Left lung (tissue), 10 donors: Measurements from ENCODE around the gene YAF2. TPM values are rescaled to one million over a fixed set of nuclear protein-coding genes. Genes with fewer than 3 reads are reported as not detected.
"Not testable (repeated sequence)": the region's sequence is repeated elsewhere in the genome, so short reads cannot be mapped to it uniquely, and the experiment has no call there.

ENCODE experiments used
- ATAC-seq: fragments of 200-7000 bp; cut with Tn5 transposase; one replicate; pipeline ENCODE4 v1.9.1; 2020; ENCODE audit warnings: moderate library complexity
- DNase-seq, 4 donors: peaks; one replicate each; pipeline ENCODE4 v3.0.0-alpha.2; 2013 to 2020
- H3K27ac ChIP-seq, 2 donors: fragments of 200-600 bp; sonication (generic) in 1 of 2; one replicate each; pipeline versions ENCODE4 v1.5.0 to v1.8.0; 2020 to 2021
- H3K27me3 ChIP-seq, 2 donors: fragments of 200-600 bp; sonication (generic) in 1 of 2; one replicate each; pipeline versions ENCODE4 v1.5.0 to v1.8.0; 2020 to 2021
- H3K36me3 ChIP-seq, 2 donors: fragments of 200-600 bp; sonication (generic) in 1 of 2; one replicate each; pipeline versions ENCODE4 v1.5.0 to v1.8.0; 2020 to 2021
- H3K4me1 ChIP-seq, 2 donors: fragments of 200-600 bp; one replicate each; pipeline ENCODE4 v1.8.0; 2021
- H3K4me3 ChIP-seq, 2 donors: fragments of 200-600 bp; sonication (generic) in 1 of 2; one replicate each; pipeline versions ENCODE4 v1.5.0 to v1.8.0; 2020 to 2021; ENCODE audit warnings: mild to moderate bottlenecking in 1 of 2
- H3K9me3 ChIP-seq, 2 donors: fragments of 200-600 bp; sonication (generic) in 1 of 2; one replicate each; pipeline versions ENCODE4 v1.5.0 to v1.8.0; 2020 to 2021
- CTCF ChIP-seq, 2 donors: fragments of 200-600 bp; sonication (generic) in 1 of 2; IDR thresholded peaks; one replicate each; pipeline versions ENCODE4 v1.5.0 to v1.8.0; 2021; ENCODE audit warnings: antibody characterized with exemption in 2 of 2
- intact Hi-C, 2 donors: fragments of 100-400 bp; cut with DNase I; formaldehyde crosslinking; loops; one replicate each; pipeline versions ENCODE4 v1.11.2 to v1.14.2; 2022
- polyA plus RNA-seq, 6 donors: library from polyadenylated mRNA; unstranded; fragments of 120-200 nt; gene quantifications; one replicate each; pipeline ENCODE4 v1.2.1, GENCODE V29; 2013; ENCODE audit not compliant: insufficient read length in 6 of 6
- total RNA-seq, 2 donors: library from RNA; stranded (reverse); fragmentation: NEBNext Ultra II Directional; extraction: Animal tissue kit (Norgen Biotek cat#: 25700); gene quantifications; one replicate each; pipeline ENCODE4 v1.2.1, GENCODE V29; 2021
- donor health status: DM: no; HTN: yes; CAD: no.
- donor health status: DM: no; HTN: no; CAD: no.

Gene YAF2
- total and polyA plus RNA-seq, 8 donors, result 18.7 to 33.4 (median 21.9) TPM

- Histone ChIP-seq H3K27ac (no peak overlapping the region), H3K27me3 (no peaks in the 10 kb centered on the region), H3K4me3 (no peak overlapping the region), H3K4me1 (no peaks in the 10 kb centered on the region), H3K9me3 (no peaks in the 10 kb centered on the region), H3K36me3 (peaks cover 0 to 26% of the 10 kb centered on the region in 2 donors)
- intact Hi-C loops, result no loop called here
- ATAC-seq (no peak), DNase-seq (no peak)
- no peak for TF ChIP-seq CTCF (IDR thresholded peaks at IDR 0.05)
These were observed 39.0 kb downstream of the YAF2 start for GRCh38 chr12:42199007-42199406.

- no peak for TF ChIP-seq CTCF (IDR thresholded peaks at IDR 0.05)
- intact Hi-C loops, result no loop called here
- Histone ChIP-seq H3K4me1 (no peaks in the 10 kb centered on the region), H3K27me3 (no peaks in the 10 kb centered on the region), H3K36me3 (peaks cover 0 to 41% of the 10 kb centered on the region in 2 donors), H3K4me3 (no peak overlapping the region), H3K27ac (no peak overlapping the region), H3K9me3 (no peaks in the 10 kb centered on the region)
- ATAC-seq, result no peak
- no peak for DNase-seq
These were observed 41.1 kb downstream of the YAF2 start for GRCh38 chr12:42196723-42197603.

DNA sequence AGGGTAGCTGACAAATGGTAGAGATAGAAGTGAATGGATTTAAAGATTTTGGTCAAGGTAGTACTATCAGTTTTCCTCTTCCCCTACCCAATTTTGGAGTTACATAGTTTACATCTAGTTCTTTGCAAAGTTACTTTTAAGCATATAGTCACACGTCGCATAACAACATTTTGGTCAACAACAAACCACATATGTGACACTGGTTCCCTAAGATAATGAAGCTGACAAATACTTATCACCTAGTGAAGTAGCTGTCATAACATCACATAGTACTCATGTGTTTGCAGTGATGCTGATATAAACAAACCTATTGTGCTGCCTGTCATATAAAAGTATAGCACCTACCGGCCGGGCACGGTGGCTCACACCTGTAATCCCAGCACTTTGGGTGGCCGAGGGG lies 45.4 kb downstream of the YAF2 start:
- ATAC-seq, result no peak
- Histone ChIP-seq H3K27ac (no peak overlapping the region), H3K36me3 (peaks cover 0 to 29% of the 10 kb centered on the region in 2 donors), H3K9me3 (no peaks in the 10 kb centered on the region), H3K4me1 (no peaks in the 10 kb centered on the region), H3K4me3 (no peak overlapping the region), H3K27me3 (no peaks in the 10 kb centered on the region)
- intact Hi-C loops, result no loop called here
- no peak for DNase-seq
- TF ChIP-seq CTCF (IDR thresholded peaks at IDR 0.05), result no peak

DNA sequence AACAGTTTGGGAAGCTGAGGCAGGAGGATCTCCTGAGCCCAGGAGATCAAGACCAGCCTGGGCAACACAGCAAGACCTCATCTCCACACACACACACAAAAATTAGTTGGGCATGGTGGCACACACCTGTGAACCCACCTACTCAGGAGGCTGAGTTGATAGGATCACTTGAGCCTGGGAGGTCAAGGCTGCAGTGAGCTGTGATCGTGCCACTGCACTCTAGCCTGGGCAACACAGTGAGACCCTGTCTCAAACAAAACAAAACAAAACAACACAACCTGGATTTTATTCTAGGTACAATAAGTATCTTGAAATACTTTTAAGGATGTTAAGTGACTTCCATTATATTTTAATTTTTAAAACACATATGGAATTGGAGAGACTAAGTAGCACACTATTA lies 45.8 kb downstream of the YAF2 start:
- Histone ChIP-seq H3K4me1 (no peaks in the 10 kb centered on the region), H3K27ac (no peak overlapping the region), H3K36me3 (peaks cover 0 to 26% of the 10 kb centered on the region in 2 donors), H3K9me3 (no peaks in the 10 kb centered on the region), H3K27me3 (no peaks in the 10 kb centered on the region), H3K4me3 (no peak overlapping the region)
- DNase-seq (no peak), ATAC-seq (no peak)
- no peak for TF ChIP-seq CTCF (IDR thresholded peaks at IDR 0.05)
- intact Hi-C loops, result no loop called here

GRCh38 chr12:42190376-42190775 lies 47.7 kb downstream of the YAF2 start:
- ATAC-seq (no peak), DNase-seq (no peak)
- no peak for TF ChIP-seq CTCF (IDR thresholded peaks at IDR 0.05)
- intact Hi-C loops, result no loop called here
- Histone ChIP-seq H3K4me3 (no peak overlapping the region), H3K4me1 (no peaks in the 10 kb centered on the region), H3K27ac (no peak overlapping the region), H3K27me3 (no peaks in the 10 kb centered on the region), H3K36me3 (peaks cover 0 to 20% of the 10 kb centered on the region in 2 donors), H3K9me3 (no peaks in the 10 kb centered on the region)

- H3K27me3 ChIP-seq, intact Hi-C loops, H3K27ac ChIP-seq, DNase-seq, H3K4me1 ChIP-seq, H3K9me3 ChIP-seq, ATAC-seq, H3K4me3 ChIP-seq: not testable (repeated sequence)
- peaks cover 0 to 16% of the 10 kb centered on the region in 2 donors for H3K36me3 ChIP-seq
These were observed 49.8 kb downstream of the YAF2 start for GRCh38 chr12:42188275-42188674.
